HG03175 (cell line): ENCODE measurements around the gene BLVRA.
A peak's percentile ranks its signal among the peaks of the same experiment; 100 is the strongest.
"Not testable (repeated sequence)": the region's sequence is repeated elsewhere in the genome, so short reads cannot be mapped to it uniquely, and the experiment has no call there.

ENCODE experiments used
- ATAC-seq: cut with Tn5 transposase; IDR thresholded peaks from one replicate; pipeline ENCODE4 v1.9.1; 2021; ENCODE audit warnings: mild to moderate bottlenecking, moderate library complexity; ENCODE audit not compliant: unreplicated experiment

Gene BLVRA

DNA sequence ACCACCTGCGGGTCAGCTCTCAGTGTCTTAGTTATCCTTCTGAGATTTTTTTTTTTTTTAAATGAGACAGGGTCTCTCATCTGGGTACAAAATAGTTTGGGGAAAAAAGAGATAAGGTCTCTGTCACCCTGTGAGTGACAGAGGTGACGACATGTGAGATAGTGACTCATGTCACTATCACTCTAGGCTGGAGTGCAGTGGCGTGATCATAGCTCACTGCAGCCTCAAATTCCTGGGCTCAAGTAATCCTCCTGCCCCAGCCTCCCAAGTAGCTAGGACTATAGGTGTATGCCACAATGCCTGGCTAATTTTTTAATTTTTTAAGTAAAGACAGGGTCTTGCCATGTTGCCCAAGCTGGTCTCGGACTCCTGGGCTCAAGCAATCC, 10.4 kb downstream of the BLVRA start:
- ATAC-seq = no peak

DNA sequence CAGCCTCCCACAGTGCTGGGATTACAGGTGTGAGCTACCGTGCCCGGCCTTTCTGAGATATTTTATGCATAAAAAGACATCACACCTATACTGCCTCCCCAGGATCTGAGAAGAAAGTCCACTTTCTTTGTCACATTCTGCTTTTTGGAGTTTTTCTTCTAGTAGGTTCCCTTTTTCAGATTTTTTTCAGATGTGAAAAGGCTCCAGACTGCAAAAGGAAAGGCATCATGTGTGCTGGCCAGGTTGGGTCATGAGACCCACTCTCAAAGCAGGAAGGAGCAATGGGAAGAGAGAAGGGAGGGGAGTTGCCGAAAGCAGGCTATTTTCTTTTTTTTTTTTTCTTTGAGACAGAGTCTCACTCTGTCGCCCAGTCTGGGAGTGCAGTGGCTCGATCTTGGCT, 10.8 kb downstream of the BLVRA start:
- no peak for ATAC-seq

DNA sequence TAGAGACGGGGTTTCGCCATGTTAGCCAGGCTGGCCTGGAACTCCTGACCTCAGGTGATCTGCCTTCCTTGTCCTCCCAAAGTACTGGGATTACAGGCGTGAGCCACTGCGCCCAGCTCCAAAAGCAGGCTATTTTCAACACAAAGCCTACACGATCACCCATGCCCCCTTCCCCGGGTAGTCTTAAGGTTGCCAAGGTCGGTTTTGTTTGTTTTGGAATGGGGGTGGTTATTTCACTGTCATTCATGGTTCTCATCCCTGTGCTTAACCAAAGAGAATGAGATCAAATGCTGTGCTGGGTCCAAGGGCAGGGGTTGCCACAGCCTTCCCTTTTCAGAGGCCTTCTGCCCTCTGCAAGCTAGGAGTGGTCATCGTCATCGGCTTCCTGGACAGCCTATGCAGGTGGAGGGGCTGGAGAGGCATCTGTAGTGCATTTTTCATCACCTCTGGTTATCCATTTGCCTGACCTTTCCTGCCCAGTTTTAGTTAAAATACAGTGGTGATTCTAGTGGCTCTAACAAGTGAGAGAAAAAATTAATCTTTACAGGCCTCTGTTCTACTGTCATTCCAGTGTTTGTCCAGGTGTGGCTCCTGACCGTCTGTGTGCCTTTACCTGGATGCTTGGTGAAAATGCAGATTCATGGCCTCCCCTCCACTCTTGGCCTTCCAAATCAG, 11.4 kb downstream of the BLVRA start:
- no peak for ATAC-seq

DNA sequence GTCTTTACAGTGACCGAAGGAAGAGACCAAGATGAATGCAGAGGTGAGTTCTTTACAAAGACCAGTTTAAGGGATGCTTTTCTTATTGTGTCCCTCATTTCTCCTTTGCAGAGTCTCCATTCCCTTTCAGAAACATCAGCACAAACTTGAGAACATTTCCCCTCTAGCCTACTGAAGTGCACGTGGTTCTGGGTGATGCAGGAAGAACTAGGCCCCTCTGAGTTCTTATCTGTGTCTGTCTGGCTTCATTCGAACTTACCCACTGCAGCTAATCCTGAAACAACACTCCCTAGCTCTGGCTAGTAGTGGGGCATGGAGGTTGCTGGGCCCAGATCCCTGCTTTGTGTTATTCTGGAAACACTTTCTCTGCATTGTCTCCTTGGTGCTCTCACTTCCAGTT, 12.6 kb downstream of the BLVRA start:
- ATAC-seq = no peak

DNA sequence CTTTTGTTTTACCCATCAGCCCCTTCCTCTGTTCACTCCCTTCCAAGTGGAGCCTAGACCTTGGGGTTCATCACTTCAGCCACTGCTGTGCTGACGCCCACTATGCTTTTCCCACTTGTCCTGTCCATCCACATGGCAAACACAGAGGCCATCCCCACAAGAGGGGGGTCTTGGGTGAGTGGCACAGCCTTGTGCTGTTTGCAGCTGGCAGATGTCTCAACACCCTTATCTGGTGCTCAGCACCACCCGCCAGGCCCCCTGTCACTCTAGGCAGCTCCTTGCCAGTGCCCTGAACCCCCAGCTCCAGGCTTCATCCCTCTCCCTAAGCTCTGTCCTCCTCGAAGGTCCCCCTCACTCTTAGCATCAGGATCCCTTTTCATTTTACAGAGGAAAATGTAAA, 13.1 kb downstream of the BLVRA start:
- no peak for ATAC-seq

DNA sequence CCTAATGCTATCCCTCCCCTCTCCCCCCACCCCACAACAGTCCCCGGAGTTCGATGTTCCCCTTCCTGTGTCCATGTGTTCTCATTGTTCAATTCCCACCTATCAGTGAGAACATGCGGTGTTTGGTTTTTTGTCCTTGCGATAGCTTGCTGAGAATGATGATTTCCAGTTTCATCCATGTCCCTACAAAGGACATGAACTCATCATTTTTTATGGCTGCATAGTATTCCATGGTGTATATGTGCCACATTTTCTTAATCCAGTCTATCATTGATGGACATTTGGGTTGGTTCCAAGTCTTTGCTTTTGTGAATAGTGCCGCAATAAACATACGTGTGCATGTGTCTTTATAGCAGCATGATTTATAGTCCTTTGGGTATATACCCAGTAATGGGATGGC, 14.8 kb downstream of the BLVRA start:
- ATAC-seq = not testable (repeated sequence)

DNA sequence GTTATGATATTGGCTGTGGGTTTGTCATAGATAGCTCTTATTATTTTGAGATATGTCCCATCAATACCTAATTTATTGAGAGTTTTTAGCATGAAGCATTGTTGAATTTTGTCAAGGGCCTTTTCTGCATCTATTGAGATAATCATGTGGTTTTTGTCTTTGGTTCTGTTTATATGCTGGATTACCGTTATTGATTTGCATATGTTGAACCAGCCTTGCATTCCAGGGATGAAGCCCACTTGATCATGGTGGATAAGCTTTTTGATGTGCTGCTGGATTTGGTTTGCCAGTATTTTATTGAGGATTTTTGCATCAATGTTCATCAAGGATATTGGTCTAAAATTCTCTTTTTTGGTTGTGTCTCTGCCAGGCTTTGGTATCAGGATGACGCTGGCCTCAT, 16.8 kb downstream of the BLVRA start:
- ATAC-seq = not testable (repeated sequence)

DNA sequence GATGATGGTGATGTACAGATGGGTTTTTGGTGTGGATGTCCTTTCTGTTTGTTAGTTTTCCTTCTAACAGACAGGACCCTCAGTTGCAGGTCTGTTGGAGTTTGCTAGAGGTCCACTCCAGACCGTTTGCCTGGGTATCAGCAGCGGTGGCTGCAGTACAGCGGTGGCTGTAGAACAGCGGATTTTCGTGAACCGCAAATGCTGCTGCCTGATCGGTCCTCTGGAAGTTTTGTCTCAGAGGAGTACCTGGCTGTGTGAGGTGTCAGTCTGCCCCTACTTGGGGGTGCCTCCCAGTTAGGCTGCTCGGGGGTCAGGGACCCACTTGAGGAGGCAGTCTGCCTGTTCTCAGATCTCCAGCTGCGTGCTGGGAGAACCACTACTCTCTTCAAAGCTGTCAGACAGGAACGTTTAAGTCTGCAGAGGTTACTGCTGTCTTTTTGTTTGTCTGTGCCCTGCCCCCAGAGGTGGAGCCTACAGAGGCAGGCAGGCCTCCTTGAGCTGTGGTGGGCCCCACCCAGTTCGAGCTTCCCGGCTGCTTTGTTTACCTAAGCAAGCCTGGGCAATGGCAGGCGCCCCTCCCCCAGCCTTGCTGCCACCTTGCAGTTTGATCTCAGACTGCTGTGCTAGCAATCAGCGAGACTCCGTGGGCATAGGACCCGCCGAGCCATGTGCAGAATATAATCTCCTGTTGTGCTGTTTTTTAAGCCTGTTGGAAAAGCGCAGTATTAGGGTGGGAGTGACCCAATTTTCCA, 20.0 kb downstream of the BLVRA start:
- not testable (repeated sequence) for ATAC-seq

DNA sequence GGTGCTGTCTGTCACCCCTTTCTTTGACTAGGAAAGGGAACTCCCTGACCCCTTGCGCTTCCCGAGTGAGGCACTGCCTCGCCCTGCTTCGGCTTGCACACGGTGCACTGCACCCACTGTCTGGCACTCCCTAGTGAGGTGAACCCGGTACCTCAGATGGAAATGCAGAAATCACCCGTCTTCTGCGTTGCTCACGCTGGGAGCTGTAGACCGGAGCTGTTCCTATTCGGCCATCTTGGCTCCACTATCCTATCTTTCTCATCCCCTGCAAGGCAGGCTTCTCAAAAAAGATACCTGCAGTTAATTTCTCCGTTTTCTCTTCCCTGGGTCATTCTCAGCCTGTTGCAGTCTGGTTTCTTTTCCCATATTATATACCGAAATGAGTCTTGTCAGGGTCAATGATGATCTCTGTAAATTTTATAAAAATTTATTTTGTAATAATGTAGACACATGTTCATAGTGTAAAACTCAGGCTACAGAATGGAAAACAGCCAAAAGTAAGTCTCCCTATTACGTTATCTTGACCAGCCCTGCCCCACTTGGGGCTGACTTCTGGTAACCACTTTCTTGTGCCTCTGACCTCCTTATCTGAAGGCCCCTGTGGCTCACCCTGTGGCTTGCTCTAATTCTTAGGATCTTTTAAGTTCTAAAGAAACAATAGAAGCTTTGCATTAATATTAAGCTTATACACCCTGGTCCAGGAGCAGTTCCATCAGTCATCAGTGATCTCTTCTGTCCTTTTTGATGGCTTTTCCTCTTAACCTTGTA, 20.7 kb downstream of the BLVRA start:
- no peak for ATAC-seq

DNA sequence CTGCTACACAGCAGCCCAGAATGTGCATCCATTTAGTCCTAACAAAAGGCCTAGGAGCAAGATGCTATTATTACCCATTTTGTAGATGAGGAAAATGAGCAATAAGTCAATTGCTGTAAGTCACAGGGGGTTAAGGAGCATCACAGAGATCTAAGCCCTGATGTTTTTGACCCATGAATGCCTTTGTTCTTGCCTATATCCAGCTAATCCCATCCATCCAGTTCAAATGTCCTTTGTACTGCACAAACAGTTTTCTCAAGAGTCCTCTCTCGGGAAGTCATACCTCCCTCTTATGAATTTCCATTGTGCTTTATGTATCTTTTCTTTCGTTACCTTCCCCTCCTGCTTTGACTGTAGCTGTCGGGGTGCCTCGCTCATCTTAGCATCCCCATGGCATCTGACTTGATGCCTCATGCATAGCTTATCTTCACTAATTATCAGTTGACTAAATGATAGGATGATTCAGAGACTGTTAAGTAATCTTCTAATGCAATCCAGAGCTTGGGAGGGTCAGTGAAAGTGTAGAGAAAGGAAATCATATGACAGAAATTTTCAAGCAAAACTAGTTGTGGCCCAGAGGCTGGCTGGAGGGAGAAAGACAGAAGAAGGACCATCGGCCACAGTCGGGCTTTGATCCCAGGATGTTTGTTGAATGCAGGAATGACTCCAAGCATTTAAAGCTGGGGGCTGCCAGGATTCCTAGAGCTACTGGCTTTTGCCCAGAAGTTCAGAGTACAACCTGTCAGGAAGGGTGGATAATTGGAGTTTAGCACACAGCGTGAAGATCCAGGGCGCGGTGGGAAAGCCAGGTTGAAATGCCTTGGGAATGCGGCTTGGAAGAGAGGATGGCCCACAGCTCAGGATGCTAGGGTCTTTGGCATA, 23.5 kb downstream of the BLVRA start:
- no peak for ATAC-seq

DNA sequence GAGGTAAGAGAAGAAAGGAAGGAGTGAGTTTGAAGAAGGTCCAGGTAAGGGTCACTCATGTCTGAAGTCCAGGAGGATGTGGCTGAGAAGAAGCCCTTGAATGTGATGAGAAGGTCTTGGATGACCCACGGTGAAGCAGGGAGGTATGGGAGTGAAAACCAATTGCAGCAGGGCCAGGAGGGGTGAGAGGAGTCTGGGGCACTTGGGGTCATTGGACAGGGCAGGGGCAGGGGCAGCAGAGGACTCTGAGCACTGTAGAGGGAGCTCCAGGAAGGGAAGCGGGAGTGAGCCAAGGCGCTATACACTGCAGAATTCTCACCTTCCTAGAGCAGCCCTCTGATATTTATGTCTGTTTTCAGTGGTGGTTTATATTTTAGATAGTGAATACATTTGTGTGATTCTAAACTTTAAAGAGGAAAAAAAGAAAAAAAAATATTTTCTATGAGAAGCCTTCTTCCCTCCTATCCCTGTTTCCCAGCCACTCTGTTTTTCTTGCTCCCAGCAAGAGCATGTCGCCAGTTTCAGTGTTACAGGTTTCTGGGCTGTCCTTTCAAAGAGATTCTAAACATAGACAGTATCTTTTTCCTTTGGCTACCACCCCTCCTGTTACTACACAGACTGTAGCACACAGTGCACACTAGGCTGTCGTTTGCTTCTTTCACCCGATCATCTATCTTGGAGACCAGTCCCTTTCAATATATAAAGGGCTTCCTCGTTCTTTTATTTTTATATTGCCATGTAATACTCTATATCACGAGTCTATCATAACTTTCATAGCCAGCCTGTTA, 24.5 kb downstream of the BLVRA start:
- ATAC-seq = no peak

DNA sequence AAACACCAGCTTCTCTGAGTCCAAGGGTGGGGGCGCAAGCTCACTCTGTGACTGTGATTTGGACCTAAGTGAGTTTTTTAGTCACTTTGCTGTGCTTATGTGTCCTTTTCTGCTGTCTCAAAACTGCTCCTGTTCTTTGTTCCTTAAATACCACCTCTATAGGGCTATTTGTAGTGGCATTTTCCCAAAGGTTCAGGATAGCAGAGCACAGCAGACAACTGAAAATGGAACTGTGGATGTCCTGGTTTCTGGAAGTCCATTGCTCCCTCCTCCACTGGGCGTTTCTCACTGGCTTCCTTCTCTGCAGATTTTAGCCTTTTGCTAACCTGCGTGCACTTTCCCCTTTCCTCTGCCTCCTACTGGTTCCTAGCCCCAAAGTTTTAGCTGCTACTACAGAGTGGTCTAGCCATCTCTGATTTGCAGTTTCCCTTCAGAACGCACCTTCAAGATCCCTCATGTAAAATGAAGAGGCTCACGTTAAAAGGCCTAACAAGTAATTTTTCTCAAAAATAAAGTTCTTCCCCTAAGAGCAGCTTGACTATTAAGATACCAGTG, 25.6 kb downstream of the BLVRA start:
- ATAC-seq = no peak

DNA sequence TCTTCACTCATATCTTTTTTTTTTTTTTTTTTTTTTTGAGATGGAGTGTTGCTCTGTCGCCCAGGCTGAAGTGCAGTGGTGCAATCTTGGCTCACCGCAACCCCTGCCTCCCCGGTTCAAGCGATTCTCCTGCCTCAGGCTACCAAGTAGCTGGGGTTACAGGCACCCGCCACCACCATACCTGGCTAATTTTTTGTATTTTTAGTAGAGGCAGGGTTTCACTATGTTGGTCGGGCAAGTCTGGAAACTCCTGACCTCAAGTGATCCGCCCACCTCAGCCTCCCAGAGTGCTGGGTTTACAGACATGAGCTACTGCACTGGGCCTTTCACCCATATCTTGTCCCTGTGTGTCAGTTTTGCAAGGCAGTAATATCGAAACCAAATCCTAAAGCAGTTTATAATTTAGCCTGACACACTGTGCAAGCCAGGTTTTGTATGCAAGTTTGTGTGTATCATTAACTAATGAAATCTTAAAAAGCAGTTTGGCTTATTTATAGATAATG, 26.2 kb downstream of the BLVRA start:
- peak; percentile 99 for ATAC-seq

DNA sequence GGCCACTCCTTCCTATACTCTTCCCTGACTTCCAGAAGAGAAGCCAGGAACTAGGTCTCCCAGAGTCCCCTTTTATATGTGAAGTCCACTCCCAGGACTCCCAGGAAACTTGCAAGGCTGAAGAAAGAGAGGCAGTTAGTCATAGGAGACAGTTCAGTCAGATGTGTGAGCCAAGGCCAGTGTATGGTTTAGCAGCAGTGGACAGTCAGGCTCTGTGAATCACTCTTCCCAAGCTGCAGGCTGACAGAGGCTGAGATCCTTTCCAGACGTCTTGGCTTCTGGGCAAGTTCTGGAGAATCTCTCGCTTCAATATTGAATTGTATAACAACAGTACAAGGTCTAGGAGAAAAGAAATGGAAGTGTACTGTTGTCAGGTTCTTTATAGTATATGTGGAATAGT, 26.9 kb downstream of the BLVRA start:
- no peak for ATAC-seq

DNA sequence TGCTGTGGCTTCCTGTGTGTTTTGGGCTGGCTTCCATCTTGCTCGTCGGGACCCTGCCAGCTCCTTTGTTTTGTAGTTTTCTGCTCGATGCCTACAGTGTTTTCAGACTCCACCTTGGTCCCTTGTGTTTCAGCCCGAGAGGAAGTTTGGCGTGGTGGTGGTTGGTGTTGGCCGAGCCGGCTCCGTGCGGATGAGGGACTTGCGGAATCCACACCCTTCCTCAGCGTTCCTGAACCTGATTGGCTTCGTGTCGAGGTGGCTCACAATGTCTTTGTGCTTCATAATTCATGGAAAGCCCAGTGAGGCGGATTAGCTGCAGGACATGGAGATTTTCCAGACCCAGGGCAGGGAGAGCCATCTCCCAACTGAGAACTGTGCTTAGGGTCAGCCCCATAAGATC, 29.3 kb downstream of the BLVRA start:
- no peak for ATAC-seq

DNA sequence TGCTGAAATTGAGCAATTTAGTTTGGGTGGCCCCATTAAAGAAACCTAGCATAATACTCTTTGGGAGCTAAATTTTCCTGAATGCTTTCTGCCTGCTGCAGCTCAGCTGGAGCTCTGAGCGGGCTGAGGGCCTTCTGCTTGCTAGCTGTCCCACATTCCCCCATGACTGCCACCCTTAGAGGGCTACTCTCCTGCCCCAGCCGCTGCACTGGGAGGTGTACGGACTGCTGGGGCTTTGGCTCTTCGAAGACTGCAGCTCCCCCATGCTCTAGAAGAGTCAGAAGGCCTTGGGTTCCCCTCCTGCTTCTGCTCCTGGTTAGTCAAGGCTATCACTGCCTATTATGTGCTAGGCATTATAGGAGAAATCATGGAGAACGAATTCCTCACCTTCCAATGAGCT, 31.5 kb downstream of the BLVRA start:
- no peak for ATAC-seq

DNA sequence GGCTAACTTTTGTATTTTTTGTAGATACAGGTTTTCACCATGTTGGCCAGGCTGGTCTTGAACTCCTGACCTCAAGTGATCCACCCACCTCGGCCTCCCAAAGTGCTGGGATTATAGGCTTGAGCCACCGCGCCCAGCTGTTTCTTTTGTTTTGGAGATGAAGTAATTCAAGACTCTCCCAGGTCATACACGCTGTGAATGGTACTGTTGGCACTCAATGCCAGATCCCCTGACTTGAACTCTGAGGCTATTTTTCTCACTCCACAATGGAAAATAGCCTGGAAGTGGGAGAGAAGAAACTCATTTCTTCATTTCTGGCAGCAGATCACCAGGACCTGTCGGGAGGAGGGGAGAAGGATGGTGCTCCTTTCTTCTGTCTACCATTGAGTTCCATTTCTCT, 32.4 kb downstream of the BLVRA start:
- no peak for ATAC-seq

DNA sequence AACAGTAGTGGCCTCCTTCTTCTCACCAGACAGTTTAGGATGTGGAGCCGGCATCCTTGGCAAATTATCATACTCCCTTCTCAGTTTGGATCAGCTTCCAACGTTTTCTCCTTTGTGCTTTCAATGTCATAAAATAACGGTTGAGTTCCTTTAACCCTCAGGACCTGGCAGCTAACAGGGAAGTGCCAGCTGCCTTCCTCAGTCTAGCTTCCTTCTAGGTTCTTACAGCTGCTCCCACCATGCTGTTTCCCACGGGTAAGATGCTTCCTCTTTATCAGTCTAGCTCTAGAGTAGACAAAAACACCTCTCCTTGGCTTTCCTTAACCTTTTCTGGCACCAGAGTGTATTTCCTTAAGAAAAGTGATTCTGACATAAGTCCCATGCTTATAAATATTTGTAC, 33.2 kb downstream of the BLVRA start:
- ATAC-seq = no peak

DNA sequence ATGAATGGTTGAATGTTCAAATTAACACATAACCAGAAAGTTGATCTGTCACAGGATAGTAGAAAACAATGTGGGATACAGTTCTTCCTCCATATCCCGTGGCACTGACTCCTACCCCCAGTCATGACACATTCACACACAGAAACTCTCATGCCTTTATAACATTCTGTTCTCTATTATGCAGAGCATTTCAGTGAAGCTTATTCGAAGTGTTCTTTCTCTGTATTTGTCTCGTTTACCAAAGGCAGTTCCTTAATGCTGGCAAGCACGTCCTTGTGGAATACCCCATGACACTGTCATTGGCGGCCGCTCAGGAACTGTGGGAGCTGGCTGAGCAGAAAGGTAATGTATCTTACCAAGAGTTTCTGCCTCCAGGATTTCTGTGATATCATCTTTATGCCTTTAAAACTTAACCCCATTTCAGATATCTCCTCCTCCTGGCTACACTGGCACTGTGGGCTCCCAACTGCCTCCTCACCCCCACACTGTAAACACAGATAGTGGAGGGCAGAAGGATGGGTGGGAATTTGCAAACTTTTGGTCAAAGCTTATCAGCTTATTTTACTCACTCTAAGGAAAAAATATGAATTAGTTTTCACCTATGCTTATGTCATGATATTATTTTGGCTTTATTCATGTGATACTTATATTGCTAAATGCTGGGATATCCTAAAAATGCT, 34.1 kb downstream of the BLVRA start:
- no peak for ATAC-seq
